ENCODE results near the gene MISP. TPM values are rescaled to one million over a fixed set of nuclear protein-coding genes. Genes with fewer than 3 reads are reported as not detected.

The MISP gene
- total and polyA plus RNA-seq, 2 of the 8 experiments (the other 6 are each of a cell fraction or from before 2014, with no cell fraction given), result 0.43 to 0.45 TPM

DNA sequence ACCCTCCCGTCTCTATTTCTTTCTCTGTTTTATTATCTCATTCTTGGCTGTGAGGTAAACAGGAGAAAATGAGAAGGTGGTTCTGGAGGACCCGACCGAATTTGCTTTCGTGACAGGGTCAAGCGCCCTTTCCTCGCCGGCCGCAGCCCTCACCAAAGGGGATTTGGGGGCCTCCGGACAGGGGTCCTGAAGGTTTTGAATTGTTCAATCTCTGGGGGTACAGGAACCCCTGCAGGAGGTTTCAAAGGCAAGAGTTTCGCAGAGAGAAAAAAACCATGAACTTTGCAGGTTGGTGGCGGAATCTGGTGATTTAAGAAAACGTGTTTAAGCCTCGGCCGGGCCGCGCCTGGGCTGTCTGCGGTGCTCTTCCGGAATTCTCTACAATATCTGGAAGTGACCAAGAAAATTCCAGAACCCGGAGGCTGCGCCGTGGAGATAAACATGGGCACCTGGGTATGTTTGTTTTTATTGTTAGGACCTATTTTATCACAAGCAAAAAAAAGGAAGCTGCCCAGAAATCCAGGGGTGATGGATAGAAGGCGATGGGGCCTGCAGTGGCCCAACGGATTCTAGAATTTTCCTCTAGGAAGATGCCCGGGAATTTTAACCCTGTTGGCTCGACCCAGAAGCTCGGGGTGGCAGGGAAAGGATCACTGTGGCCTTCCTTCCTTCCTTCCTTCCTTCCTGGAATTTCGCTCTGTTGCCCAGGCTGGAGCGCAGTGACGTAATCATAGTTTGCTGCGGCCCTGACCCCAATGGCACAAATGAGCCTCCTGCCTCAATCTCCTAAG is 32.2 kb downstream of the MISP start (continued):
- no peak for TF ChIP-seq EGR1 (IDR thresholded peaks at IDR 0.05; ENCODE audit: borderline replicate concordance, low read depth, low read length)
- no peak for TF ChIP-seq GABPA (IDR thresholded peaks at IDR 0.05; ENCODE audit: borderline replicate concordance, insufficient read depth, low read length)
- no peak for TF ChIP-seq TAF7 (optimal IDR thresholded peaks at IDR 0.05; ENCODE audit: borderline replicate concordance, low read depth, low read length)
- no peak for TF ChIP-seq SIRT6 (IDR thresholded peaks at IDR 0.05; ENCODE audit: low read length)
- TF ChIP-seq RBBP5 (IDR thresholded peaks at IDR 0.05; ENCODE audit: borderline replicate concordance, low read depth, low read length), result no peak
- TF ChIP-seq SP1 (IDR thresholded peaks at IDR 0.05; ENCODE audit: low read depth, low read length), result no peak
- no peak; the same call in 1 of the 2 replicates for TF ChIP-seq TEAD4 (IDR thresholded peaks at IDR 0.05; ENCODE audit: low read depth, low read length)
